Measurements from ENCODE around the gene MYO7A.
A peak's percentile ranks its signal among the peaks of the same experiment; 100 is the strongest.

Gene MYO7A

GRCh38 chr11:77205467-77206263 is 77.6 kb downstream of the MYO7A start:
- Histone ChIP-seq H4K20me1 (ENCODE audit: insufficient read depth, low read length) (no peaks in the 10 kb centered on the region), H3F3A (ENCODE audit: insufficient read depth, low read length) (no peaks in the 10 kb centered on the region), H3K79me2 (ENCODE audit: low read length) (no peaks in the 10 kb centered on the region), H3K36me3 (replicated peaks; ENCODE audit: insufficient read depth, low read length) (no peaks in the 10 kb centered on the region), H3K4me2 (ENCODE audit: low read depth, low read length) (no peak overlapping the region), H3K9me2 (replicated peaks; ENCODE audit: insufficient read depth, low read length) (no peaks in the 10 kb centered on the region), H3K4me3 (ENCODE audit: low read length) (no peak overlapping the region), H3K27ac (ENCODE audit: low read length) (no peak overlapping the region), H3K9me3 (replicated peaks; ENCODE audit: insufficient read depth, low read length) (no peaks in the 10 kb centered on the region), H3K27me3 (replicated peaks; ENCODE audit: insufficient read depth, low read length) (no peaks in the 10 kb centered on the region), H3K4me1 (ENCODE audit: low read length) (no peaks in the 10 kb centered on the region), H2AFZ (ENCODE audit: low read length) (no peak overlapping the region), H3K9ac (ENCODE audit: low read length) (no peak overlapping the region)
- peak; percentile 1 for DNase-seq
- TF ChIP-seq EZH2 (optimal IDR thresholded peaks at IDR 0.05; ENCODE audit: low read depth, low read length) (no peak), CTCF (IDR thresholded peaks at IDR 0.05; ENCODE audit: low read length) (no peak), EZH2phosphoT487 (IDR thresholded peaks at IDR 0.05; ENCODE audit: low read length) (no peak)

GRCh38 chr11:77206264-77207018 is 78.4 kb downstream of the MYO7A start:
- TF ChIP-seq EZH2phosphoT487 (IDR thresholded peaks at IDR 0.05; ENCODE audit: low read length) (no peak), EZH2 (optimal IDR thresholded peaks at IDR 0.05; ENCODE audit: low read depth, low read length) (no peak), CTCF (IDR thresholded peaks at IDR 0.05; ENCODE audit: low read length) (no peak)
- Histone ChIP-seq H2AFZ (ENCODE audit: low read length) (no peak overlapping the region), H4K20me1 (ENCODE audit: insufficient read depth, low read length) (no peaks in the 10 kb centered on the region), H3K9me3 (replicated peaks; ENCODE audit: insufficient read depth, low read length) (no peaks in the 10 kb centered on the region), H3K9me2 (replicated peaks; ENCODE audit: insufficient read depth, low read length) (no peaks in the 10 kb centered on the region), H3K36me3 (replicated peaks; ENCODE audit: insufficient read depth, low read length) (no peaks in the 10 kb centered on the region), H3K27me3 (replicated peaks; ENCODE audit: insufficient read depth, low read length) (no peaks in the 10 kb centered on the region), H3K9ac (ENCODE audit: low read length) (no peak overlapping the region), H3F3A (ENCODE audit: insufficient read depth, low read length) (no peaks in the 10 kb centered on the region), H3K27ac (ENCODE audit: low read length) (no peak overlapping the region), H3K4me2 (ENCODE audit: low read depth, low read length) (no peak overlapping the region), H3K4me1 (ENCODE audit: low read length) (no peaks in the 10 kb centered on the region), H3K79me2 (ENCODE audit: low read length) (no peaks in the 10 kb centered on the region), H3K4me3 (ENCODE audit: low read length) (no peak overlapping the region)
- peak; percentile 3 for DNase-seq

- H3K9ac ChIP-seq (ENCODE audit: low read length) = no peak overlapping the region
- no peak overlapping the region for H3K27ac ChIP-seq (ENCODE audit: low read length)
- no peaks in the 10 kb centered on the region for H3F3A ChIP-seq (ENCODE audit: insufficient read depth, low read length)
- no peaks in the 10 kb centered on the region for H3K9me2 ChIP-seq (replicated peaks; ENCODE audit: insufficient read depth, low read length)
- H3K4me2 ChIP-seq (ENCODE audit: low read depth, low read length) = no peak overlapping the region
- H3K36me3 ChIP-seq (replicated peaks; ENCODE audit: insufficient read depth, low read length) = no peaks in the 10 kb centered on the region
- no peak overlapping the region for H3K4me3 ChIP-seq (ENCODE audit: low read length)
- H2AFZ ChIP-seq (ENCODE audit: low read length) = no peak overlapping the region
- no peaks in the 10 kb centered on the region for H3K4me1 ChIP-seq (ENCODE audit: low read length)
- H3K9me3 ChIP-seq (replicated peaks; ENCODE audit: insufficient read depth, low read length) = no peaks in the 10 kb centered on the region
- no peaks in the 10 kb centered on the region for H3K79me2 ChIP-seq (ENCODE audit: low read length)
- DNase-seq = no peak
- no peaks in the 10 kb centered on the region for H3K27me3 ChIP-seq (replicated peaks; ENCODE audit: insufficient read depth, low read length)
- no peaks in the 10 kb centered on the region for H4K20me1 ChIP-seq (ENCODE audit: insufficient read depth, low read length)
- TF ChIP-seq EZH2 (optimal IDR thresholded peaks at IDR 0.05; ENCODE audit: low read depth, low read length) (no peak), CTCF (IDR thresholded peaks at IDR 0.05; ENCODE audit: low read length) (no peak), EZH2phosphoT487 (IDR thresholded peaks at IDR 0.05; ENCODE audit: low read length) (no peak)
Observed at GRCh38 chr11:77207019-77207485, 79.0 kb downstream of the MYO7A start.

Measured in MM.1S (cell line).